Keratinocyte (primary cell): ENCODE measurements around the gene FMN1. TPM values are rescaled to one million over a fixed set of nuclear protein-coding genes. Genes with fewer than 3 reads are reported as not detected.

Experiments used
- DNase-seq: peaks from one replicate; pipeline ENCODE4 v3.0.0-alpha.2; 2011; ENCODE audit warnings: low read depth, missing footprints, low spot score
- FAIRE-seq: peaks from 2 replicates; lab custom pipeline; 2011; peaks lifted over from hg19 to GRCh38; lab: Jason Lieb, UNC
- H2AFZ ChIP-seq: 2 replicates; pipeline ENCODE4 v1.6.0; 2012; ENCODE audit warnings: low read length, control low read depth, inconsistent platforms; ENCODE audit not compliant: control insufficient read depth
- H3K27ac ChIP-seq: 2 replicates; pipeline ENCODE4 v1.5.1; 2011; ENCODE audit warnings: low read length; ENCODE audit not compliant: control insufficient read depth, insufficient read depth
- H3K27me3 ChIP-seq: 3 replicates; pipeline ENCODE4 v1.6.0; 2011; ENCODE audit warnings: low read length; ENCODE audit not compliant: control insufficient read depth, insufficient read depth; ENCODE audit errors: extremely low read depth
- H3K36me3 ChIP-seq, 2 experiments: 2 replicates in 1 of 2; 3 replicates in 1 of 2; pipeline ENCODE4 v1.5.1; 2011; ENCODE audit warnings: low read length in 2 of 2, mild to moderate bottlenecking in 1 of 2; ENCODE audit not compliant: control insufficient read depth in 2 of 2, insufficient read depth in 2 of 2; ENCODE audit errors: extremely low read depth in 1 of 2
- H3K4me1 ChIP-seq: 3 replicates; pipeline ENCODE4 v1.5.1; 2011; ENCODE audit warnings: low read length; ENCODE audit not compliant: control insufficient read depth, insufficient read depth; ENCODE audit errors: extremely low read depth
- H3K4me2 ChIP-seq: 3 replicates; pipeline ENCODE4 v1.6.0; 2011; ENCODE audit warnings: low read depth, low read length; ENCODE audit not compliant: control insufficient read depth, insufficient read depth; ENCODE audit errors: extremely low read depth
- H3K4me3 ChIP-seq, 3 experiments: fragments of 200-600 bp in 1 of 3; sonication (generic) in 1 of 3; 2 replicates in 2 of 3; 3 replicates in 1 of 3; pipeline ENCODE4 v1.5.1; 2011 to 2016; ENCODE audit warnings: low read length in 3 of 3, mild to moderate bottlenecking in 3 of 3, control low read depth in 2 of 3, inconsistent platforms in 1 of 3, low read depth in 1 of 3, mixed read lengths in 1 of 3, mixed run types in 1 of 3, moderate library complexity in 1 of 3; ENCODE audit not compliant: control insufficient read depth in 2 of 3, insufficient read depth in 2 of 3; ENCODE audit errors: extremely low read depth in 1 of 3
- H3K79me2 ChIP-seq: 2 replicates; pipeline ENCODE4 v1.6.0; 2012; ENCODE audit warnings: low read length; ENCODE audit not compliant: control insufficient read depth, insufficient read depth
- H3K9ac ChIP-seq: 3 replicates; pipeline ENCODE4 v1.6.0; 2011; ENCODE audit warnings: low read length; ENCODE audit not compliant: control insufficient read depth, insufficient read depth; ENCODE audit errors: extremely low read depth
- H3K9me1 ChIP-seq: 3 replicates; pipeline ENCODE4 v1.6.0; 2011; ENCODE audit warnings: low read length; ENCODE audit not compliant: control insufficient read depth, insufficient read depth; ENCODE audit errors: extremely low read depth
- H3K9me3 ChIP-seq: 2 replicates; pipeline ENCODE4 v1.5.1; 2012; ENCODE audit warnings: low read depth, low read length; ENCODE audit not compliant: control insufficient read depth
- H4K20me1 ChIP-seq: 3 replicates; pipeline ENCODE4 v1.6.0; 2011; ENCODE audit warnings: low read length; ENCODE audit not compliant: control insufficient read depth, insufficient read depth; ENCODE audit errors: extremely low read depth
- CTCF ChIP-seq, 3 experiments: IDR thresholded peaks in 1 of 3; conservative IDR thresholded peaks in 1 of 3; optimal IDR thresholded peaks in 1 of 3; 2 replicates in 2 of 3; 3 replicates in 1 of 3; pipeline versions ENCODE3 to v1.5.1; 2011; ENCODE audit warnings: low read length in 3 of 3, mild to moderate bottlenecking in 3 of 3, moderate library complexity in 2 of 3, control low read depth in 1 of 3, inconsistent platforms in 1 of 3; ENCODE audit not compliant: insufficient read depth in 2 of 3; ENCODE audit errors: extremely low read depth in 1 of 3
- EZH2 ChIP-seq: IDR thresholded peaks from one replicate; pipeline ENCODE4 v1.6.1; 2012; ENCODE audit warnings: inconsistent platforms, mild to moderate bottlenecking, low read length, moderate library complexity
- dilution Hi-C: fragments of 300-500 bp; cut with MboI; formaldehyde crosslinking; loops from one replicate; pipeline ENCODE4 v1.7.0; 2020; ENCODE audit warnings: low sequenced_read_pairs; ENCODE audit not compliant: extremely low pct_ligation_motif_present
- polyA plus RNA-seq, 5 experiments: library from polyadenylated mRNA; depleted of rRNA in 3 of 5; stranded (reverse) in 3 of 5; stranded (forward) in 1 of 5; unstranded in 1 of 5; fragments of >200 nt; gene quantifications; 1 replicate in 1 of 5; 2 replicates in 3 of 5; 3 replicates in 1 of 5; pipeline versions ENCODE4 v1.2.1 to v1.2.3, GENCODE V29; 2011 to 2012; ENCODE audit warnings: missing spikeins in 2 of 5, low read depth in 1 of 5, low replicate concordance in 1 of 5

The FMN1 gene
- polyA plus RNA-seq, 1 donor (not counting 4 experiments of a cell fraction or from before 2014, with no cell fraction given) = 0.71 TPM

GRCh38 chr15:32787949-32788348 lies 406.6 kb downstream of the FMN1 start:
- dilution Hi-C loops = no loop called here
- DNase-seq (no peak), FAIRE-seq (no peak)
- Histone ChIP-seq H3K27me3 (no peaks in the 10 kb centered on the region), H3K36me3 (no peaks in the 10 kb centered on the region), H3K4me3 (no peak overlapping the region), H3K27ac (no peak overlapping the region), H3K9ac (no peak overlapping the region), H3K9me1 (no peaks in the 10 kb centered on the region), H3K9me3 (no peaks in the 10 kb centered on the region), H2AFZ (no peak overlapping the region), H4K20me1 (no peaks in the 10 kb centered on the region), H3K79me2 (no peaks in the 10 kb centered on the region), H3K4me2 (no peak overlapping the region), H3K4me1 (no peaks in the 10 kb centered on the region)
- TF ChIP-seq EZH2 (no peak), CTCF (optimal IDR thresholded peaks at IDR 0.05 in 1 of 3, IDR thresholded peaks at IDR 0.05 in 1 of 3, conservative IDR thresholded peaks at IDR 0.05 in 1 of 3; ENCODE audit: extremely low read depth in 1 of 3, insufficient read depth in 2 of 3, low read length in 3 of 3) (no peak)

GRCh38 chr15:32786906-32787305 lies 407.6 kb downstream of the FMN1 start:
- no peak overlapping the region for H3K9ac ChIP-seq
- no peaks in the 10 kb centered on the region for H3K4me1 ChIP-seq
- no peak for TF ChIP-seq CTCF (optimal IDR thresholded peaks at IDR 0.05 in 1 of 3, IDR thresholded peaks at IDR 0.05 in 1 of 3, conservative IDR thresholded peaks at IDR 0.05 in 1 of 3; ENCODE audit: extremely low read depth in 1 of 3, insufficient read depth in 2 of 3, low read length in 3 of 3)
- TF ChIP-seq EZH2 = no peak
- no peak overlapping the region for H3K4me3 ChIP-seq
- no peak for DNase-seq
- no peak overlapping the region for H2AFZ ChIP-seq
- no peaks in the 10 kb centered on the region for H3K9me3 ChIP-seq
- H3K36me3 ChIP-seq = no peaks in the 10 kb centered on the region
- no peak overlapping the region for H3K4me2 ChIP-seq
- H3K79me2 ChIP-seq = no peaks in the 10 kb centered on the region
- no peaks in the 10 kb centered on the region for H4K20me1 ChIP-seq
- H3K27ac ChIP-seq = no peak overlapping the region
- H3K9me1 ChIP-seq = no peaks in the 10 kb centered on the region
- FAIRE-seq = no peak
- H3K27me3 ChIP-seq = no peaks in the 10 kb centered on the region
- dilution Hi-C loops = no loop called here
